HG03432 (cell line): ENCODE data around the gene ZNF616.
"Not testable (repeated sequence)": the region's sequence is repeated elsewhere in the genome, so short reads cannot be mapped to it uniquely, and the experiment has no call there.

ENCODE experiments used
- ATAC-seq: cut with Tn5 transposase; IDR thresholded peaks from one replicate; pipeline ENCODE4 v1.9.1; 2021; ENCODE audit warnings: mild to moderate bottlenecking, moderate library complexity; ENCODE audit not compliant: unreplicated experiment

The ZNF616 gene

GRCh38 chr19:52110780-52111179, 29.0 kb downstream of the ZNF616 start:
- ATAC-seq: no peak

GRCh38 chr19:52102782-52103181, 37.0 kb downstream of the ZNF616 start:
- no peak for ATAC-seq

- no peak for ATAC-seq
Measured at GRCh38 chr19:52101866-52102562, 37.7 kb downstream of the ZNF616 start.

- no peak for ATAC-seq
Measured at GRCh38 chr19:52099497-52100138, 40.1 kb downstream of the ZNF616 start.

- ATAC-seq: not testable (repeated sequence)
Measured at GRCh38 chr19:52096416-52096815, 43.3 kb downstream of the ZNF616 start.

- ATAC-seq: peak; percentile 91
Measured at GRCh38 chr19:52095172-52096014, 44.3 kb downstream of the ZNF616 start, which contains the start of gene ZNF841. Gene ZNF841 (minus strand): TSS chr19:52095765. CDS start chr19:52084801, 10,964 bp downstream.

- ATAC-seq: no peak
Measured at GRCh38 chr19:52094526-52095130, 45.1 kb downstream of the ZNF616 start.

GRCh38 chr19:52086481-52086880, 53.3 kb downstream of the ZNF616 start:
- no peak for ATAC-seq

GRCh38 chr19:52070496-52070895, 69.2 kb downstream of the ZNF616 start:
- no peak for ATAC-seq

- ATAC-seq: no peak
Measured at GRCh38 chr19:52069653-52070052, 70.1 kb downstream of the ZNF616 start.

GRCh38 chr19:52066258-52066863, 73.4 kb downstream of the ZNF616 start:
- no peak for ATAC-seq

- no peak for ATAC-seq
Measured at GRCh38 chr19:52065399-52065798, 74.3 kb downstream of the ZNF616 start.
